GM18505 (cell line): ENCODE results near the gene DNAJA2.

Experiments
- ATAC-seq: cut with Tn5 transposase; IDR thresholded peaks from one replicate; pipeline ENCODE4 v1.9.1; 2021; ENCODE audit not compliant: unreplicated experiment
- POLR2A ChIP-seq: IDR thresholded peaks from 4 replicates; pipeline ENCODE4 v1.6.1; 2011; ENCODE audit warnings: borderline replicate concordance; ENCODE audit not compliant: insufficient read depth, insufficient read length; ENCODE audit errors: extremely low read depth

Gene DNAJA2

DNA sequence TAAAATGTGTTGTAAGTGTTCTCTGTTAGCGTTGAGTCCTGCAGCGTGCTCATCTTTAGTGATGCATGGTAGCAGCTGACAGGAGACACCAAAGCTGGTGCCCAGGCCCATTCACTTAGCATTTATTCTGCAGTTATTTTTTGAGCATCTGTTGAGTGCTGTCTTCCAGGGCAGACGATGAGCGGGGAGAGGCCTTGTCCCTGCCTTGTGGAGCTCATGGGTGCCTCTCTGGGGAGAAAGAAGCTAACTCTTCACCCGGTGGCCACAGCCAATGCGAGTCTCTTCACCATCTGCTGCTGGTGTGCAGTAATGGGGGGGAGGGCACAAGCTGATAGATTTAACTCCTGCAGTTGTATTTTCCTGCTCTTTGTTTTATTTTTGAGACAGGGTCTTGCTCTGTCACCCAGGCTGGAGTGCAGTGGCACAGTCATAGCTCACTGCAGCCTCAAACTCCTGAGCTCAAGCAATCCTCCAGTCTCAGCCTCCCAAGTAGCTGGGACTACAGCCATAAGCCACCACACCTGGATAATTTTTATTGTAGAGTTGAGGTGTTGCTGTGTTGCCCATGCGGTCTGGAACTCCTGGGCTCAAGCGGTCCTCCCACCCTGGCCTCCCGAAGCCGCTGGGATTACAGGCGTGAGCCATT lies 58.8 kb downstream of the DNAJA2 start:
- no peak for ATAC-seq
- TF ChIP-seq POLR2A: no peak

DNA sequence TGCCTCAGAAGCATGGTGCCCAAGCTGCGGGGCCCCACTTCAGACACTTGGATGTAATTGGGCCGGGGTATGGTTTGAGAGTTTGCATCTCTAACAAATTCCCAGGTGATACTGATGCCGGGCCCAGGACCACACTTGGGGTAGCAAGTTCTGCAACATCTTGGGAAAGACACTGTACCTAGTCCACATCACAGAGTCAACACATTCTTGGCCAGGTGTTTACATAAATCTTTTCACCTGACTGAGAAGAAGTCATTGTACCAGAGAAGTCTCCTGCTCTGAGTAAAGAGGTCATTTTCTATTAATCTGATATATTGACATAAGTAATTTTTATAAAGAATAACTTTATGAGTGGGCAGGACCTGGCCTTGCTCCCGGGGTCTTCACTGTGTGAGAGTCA lies 61.8 kb downstream of the DNAJA2 start:
- no peak for TF ChIP-seq POLR2A
- ATAC-seq: no peak

DNA sequence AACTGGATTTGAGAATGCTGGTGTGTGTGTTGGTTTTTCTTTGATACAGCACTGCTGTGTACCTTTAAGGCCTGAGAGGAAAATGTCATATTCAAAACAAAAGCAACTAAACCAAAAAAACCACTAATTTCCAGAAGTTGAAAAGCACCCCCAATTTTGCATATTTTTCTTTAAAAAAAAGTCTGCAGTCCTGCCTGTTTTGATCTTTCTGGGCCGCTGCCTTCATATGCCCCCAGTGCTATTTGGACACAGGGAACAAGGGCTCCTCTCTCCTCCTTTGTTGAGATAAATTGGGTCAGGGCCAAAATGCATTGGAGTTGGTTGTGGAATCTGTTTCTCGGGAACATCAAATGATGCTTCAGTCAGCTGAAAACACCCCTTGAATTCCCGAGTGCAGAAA lies 62.4 kb downstream of the DNAJA2 start:
- peak; percentile 50 for ATAC-seq
- no peak for TF ChIP-seq POLR2A

DNA sequence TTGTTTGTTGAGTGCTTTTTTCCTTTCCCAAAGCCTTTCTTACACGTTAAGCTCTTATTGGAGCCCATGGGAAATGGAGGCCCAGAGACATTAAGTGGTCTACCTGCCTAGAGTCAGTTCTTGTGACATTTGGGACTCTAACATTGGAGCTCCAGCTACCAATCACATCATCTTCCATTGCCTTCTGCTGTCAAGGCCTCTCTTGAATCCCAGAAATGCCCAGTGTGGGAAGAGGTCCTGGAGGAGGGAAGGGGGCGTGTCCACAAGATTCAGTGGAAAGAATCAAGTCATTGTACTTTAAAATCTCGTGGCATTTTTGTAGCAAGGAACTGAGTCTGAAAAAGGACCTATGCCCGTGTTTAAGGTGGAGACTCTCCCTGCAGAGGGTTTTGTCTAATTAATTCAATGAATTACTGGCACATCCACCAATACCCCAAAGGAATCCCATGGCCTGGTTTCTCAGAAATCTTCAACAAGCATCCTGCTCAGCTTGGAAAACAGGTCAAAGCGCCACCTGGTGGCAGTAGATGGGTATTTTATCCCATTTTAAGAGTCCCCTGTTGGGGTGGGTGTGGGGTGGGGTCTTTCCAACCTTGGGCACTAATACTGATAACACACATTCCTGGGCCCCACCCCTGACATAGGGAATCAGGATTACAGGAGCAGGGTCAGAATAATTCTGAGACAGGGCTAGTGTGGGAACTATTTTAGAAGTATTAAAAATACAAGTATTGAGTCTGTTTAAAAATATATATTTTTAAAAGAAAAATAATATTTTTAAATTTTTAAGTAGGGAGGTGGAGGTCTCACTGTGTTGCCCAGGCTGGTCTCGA lies 64.7 kb downstream of the DNAJA2 start:
- TF ChIP-seq POLR2A: no peak
- ATAC-seq: no peak

DNA sequence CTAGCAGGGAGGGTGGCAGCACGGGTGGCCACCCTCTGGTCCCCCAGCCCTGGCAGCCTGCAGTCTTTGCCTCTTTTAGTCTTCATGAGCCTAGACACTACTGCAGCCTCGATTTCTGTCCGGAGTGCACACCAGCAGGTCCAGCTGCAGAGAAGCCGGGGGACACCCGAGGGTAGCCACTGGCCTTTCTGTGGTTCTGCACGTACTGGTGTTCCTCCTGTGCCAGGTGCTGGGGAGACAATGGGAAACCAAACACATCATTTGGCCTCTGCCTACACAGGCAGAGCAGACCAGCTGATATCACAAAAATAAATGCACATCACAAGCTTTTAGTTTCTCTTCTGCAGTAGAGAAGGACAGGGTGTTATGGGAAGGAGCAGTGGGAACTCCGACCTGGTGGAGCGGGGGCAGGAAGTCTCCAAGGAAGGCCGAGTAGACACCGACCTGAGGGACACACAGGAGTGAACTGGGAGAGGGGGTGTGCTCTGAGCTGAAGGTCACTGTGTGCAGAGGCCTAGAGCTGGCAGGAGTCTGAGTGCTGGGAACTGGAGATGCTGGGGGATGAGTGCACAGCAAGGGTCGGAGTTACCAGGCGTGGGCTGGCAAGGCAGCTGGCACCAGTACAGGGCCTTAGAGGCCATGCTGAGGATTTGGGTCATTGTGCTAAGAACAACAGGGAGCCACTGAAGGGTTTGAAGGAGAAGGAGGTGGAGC lies 66.3 kb downstream of the DNAJA2 start:
- no peak for TF ChIP-seq POLR2A
- ATAC-seq: no peak

DNA sequence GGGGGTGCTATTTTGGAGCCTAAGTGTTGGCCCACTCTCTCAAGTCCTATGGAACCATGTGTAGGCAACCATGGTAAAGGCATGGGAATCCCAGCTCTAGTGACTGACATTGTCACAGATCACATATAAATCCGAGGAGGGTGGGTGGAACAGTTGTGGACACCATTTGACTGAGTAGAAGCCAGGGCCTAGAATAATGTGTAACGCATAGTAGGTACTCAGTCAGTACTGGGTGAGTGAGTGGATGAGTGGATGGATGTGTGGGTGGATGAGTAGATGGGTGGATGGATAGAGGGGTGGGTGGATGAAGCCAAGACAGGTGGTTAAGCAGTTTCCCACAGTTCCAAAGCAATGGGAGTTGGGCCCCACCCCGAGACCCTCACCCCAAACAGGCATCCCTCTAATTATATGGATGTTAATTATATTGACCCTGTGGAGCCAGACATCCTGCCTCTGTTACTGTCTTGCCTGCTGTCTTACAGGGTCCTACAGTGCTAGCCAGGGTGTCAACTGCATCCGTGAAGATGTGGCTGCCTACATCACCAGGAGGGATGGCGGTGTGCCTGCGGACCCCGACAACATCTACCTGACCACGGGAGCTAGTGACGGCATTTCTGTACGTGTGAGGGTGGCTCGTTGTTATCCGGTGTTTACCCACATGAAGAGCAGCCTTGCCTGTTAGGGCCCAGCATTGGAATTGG lies 67.0 kb downstream of the DNAJA2 start:
- TF ChIP-seq POLR2A: no peak
- ATAC-seq: no peak
